Stimulated activated CD8-positive, alpha-beta memory T cell treated with anti-CD3 and anti-CD28 coated beads, Interleukin-15, amount 100 ng/mL, for 24 hours (primary cell): ENCODE measurements around the gene COL5A1.

Source experiments
- DNase-seq: peaks from one replicate; pipeline ENCODE4 v3.0.0-alpha.2; 2020; ENCODE audit warnings: low read depth

The COL5A1 gene

DNA sequence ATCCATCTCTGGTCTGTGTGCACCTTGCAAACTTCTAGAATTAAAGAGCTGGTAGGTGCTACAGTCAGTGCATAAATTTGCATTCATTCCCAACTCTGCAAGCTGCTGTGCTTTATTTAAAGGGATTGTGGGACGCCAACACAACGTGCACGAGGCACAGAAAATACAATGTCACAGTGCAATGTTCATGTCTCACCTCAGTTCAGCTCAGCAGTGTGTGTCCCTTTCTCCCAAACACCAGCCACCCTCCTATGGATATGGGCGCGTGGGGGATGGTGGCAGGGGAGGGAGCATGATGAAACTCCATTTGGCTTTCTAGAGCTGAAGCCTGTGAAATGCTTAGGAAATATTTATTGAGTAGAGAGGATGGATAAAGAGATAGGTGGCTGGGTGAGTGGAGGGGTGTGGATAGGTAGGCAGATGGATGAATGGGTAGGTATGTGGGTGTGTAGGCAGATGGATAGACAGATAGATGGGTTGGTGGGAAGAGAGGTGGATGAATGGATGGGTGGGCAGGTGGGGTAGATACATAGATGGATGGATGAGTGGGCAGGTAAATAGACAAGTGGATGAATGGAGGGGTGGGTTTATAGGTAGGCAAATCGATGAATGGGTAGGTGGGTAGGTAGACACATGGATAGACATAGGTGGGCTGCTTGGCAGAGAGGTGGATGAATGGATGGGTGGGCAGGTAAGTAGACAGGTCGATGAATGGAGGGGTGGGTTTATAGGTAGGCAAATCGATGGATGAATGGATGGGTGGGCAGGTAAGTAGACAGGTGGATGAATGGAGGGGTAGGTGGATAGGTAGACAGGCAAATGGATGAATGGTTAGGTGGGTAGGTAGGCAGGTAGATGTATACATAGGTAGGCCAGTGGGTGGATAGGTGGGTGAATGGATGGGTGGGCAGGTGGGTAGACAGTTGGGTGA is 146.3 kb downstream of the COL5A1 start:
- no peak for DNase-seq

DNA sequence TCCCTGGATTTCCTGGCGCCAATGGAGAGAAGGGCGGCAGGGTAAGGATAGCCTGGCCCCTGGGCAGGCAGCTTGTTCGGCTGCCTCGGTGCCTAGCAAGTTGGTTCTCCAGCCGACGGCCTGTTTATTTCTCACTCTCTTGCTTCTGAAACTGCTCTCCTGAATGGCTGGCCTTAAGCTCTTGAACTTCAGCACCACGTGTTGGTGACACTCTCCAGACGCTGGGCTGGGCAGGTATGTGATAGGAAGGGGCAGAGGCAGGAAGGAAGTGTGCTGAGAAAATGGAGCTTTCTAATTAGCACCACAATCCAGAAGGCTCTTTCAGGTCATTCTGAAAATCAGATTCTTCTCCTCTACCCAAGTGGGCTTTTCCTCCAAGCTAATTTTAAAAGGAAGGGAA is 147.6 kb downstream of the COL5A1 start:
- DNase-seq, result no peak

DNA sequence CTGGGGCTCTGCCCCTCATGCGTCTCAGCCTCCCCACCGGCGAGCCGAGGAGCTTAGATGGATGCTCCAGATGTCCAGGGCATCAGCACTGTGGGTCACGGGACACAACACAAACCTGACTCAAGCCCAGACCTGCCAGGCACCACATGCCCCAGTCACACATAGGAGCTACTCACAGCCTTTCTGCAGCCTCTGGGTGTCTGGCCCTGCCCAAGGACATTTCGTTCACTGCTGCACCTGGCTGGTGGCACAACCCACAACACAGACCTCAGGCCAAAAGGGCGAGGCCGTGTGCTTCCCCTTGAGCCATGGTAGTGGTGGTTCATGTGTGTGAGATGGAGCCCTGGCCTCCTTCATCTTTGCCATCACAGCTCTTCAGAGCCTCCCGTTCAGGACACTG is 149.4 kb downstream of the COL5A1 start:
- DNase-seq, result no peak

DNA sequence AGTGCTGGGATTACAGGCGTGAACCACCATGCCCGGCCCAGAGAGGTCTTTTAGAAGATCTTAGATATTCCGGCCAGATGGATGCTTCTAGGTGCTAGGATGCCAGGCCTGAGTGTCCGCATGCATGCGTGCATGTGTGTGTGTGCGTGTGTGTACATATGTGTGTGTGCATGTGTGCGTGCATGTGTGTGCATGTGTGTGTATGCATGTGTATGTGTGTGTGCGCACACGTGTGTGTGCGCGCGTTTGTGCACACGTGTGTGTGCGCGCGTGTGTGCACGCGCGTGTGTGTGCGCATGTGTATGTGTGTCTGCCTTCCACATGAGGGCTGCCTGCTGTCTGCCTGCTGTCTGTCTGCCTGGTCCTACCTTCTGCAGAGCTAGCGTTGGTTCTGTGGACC is 151.0 kb downstream of the COL5A1 start:
- no peak for DNase-seq

DNA sequence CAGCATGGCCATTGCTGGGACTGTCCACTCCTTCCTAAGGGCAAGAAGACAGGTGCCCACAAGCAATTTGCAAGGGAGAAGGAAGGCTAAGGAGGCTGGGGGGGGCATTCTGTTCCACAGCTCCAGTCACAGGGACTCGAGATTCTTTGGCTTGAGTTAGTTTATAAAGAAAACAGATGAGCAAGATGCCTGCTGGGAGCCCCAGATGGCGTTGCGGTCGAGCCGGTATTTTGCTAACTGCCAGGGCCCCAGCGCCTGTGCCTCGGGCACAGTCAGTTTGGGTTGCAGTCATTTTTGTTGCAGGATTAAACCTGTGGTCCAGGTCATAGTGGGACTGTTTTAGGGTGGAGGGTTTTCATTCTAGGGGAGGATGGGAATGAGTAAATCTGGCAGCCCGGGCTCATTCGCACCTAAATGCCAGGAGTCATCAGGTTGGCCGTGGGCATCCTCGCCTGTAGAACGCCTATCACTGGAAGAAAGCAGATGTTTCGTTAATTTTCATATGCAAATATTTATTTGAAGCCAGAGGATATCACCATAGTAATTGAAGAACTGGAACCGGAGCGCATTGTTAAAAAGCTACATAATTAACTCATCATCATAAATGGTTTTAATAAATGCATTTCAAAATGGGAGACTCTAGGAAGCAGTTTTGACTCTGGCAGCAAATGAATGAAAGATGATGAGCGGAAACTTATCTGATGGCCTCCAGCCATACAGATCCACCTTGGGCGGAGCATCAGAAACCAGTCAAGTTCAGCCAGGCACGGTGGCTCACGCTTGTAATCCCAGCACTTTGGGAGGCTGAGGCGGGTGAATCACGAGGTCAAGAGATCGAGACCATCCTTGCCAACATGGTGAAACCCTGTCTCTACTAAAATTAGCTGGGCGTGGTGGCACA is 151.9 kb downstream of the COL5A1 start:
- no peak for DNase-seq

DNA sequence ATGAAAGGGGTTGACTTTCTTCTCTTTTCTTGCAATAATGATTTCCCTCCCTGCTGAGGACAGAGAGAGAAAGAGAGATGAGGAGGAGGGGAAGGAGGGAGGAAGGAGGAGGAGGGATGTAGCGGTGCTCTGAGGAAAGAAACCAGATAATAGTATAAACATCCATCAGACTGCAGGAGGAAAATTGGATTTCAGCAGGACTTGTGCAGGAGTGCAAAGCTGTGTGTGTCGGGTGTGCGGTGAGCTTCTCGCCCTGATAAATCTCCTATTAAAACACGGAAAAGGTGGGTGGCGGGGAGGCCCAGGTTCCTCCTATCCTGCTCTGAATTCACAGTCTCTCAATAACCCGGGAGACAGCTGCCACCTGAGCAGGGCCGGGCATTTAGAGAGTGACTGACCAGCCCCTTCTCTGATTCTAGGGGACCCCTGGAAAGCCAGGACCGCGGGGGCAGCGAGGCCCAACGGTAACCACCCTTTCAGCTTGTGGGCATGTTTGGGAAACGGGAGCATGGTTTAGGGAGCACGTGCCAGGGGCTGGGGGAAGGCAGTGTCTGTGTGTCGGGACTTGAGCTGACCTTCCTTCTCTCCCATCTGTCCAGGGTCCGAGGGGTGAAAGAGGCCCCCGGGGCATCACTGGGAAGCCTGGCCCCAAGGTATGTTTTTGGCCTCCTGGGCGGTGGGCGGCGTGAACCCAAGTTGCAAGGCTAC is 153.2 kb downstream of the COL5A1 start:
- no peak for DNase-seq

DNA sequence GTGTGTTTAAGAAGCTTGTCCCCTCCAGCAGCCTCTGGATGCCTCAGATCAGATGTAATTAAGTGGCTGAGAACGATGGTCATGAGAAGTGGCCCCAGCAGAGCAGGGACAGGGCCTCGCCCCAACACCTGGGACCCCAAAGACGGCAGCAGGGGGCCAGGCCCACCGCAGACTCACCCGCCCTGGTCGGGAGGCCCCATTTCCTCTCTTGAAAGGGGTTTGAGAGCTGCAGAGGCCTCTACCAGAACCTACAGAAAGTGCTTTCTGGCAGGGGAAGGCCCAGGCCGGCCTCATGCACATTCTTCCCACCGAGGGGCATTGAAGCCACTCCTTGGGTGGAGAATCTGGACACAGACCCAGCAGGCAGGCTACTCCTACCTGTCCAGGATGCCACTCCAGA is 153.8 kb downstream of the COL5A1 start:
- no peak for DNase-seq

DNA sequence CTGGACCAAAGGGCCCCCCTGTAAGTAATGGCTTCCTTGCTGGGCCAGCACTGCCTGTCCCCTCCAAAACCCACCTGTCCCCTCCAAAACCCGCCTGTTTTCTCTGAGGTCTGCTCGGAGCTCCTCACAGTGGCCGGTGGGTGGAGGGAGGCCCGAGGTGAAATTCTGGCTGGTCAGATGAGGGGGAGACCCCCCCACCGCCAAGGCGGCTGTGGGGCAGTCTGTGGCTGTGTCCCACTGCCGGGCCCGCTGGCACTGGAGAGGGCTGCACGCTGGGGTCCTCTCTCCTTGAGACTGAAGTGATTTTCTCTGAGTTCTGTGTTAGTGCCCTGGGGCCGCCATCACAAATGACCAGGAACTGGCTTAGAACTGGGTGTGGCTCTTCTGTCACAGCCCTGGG is 155.3 kb downstream of the COL5A1 start:
- DNase-seq, result no peak

DNA sequence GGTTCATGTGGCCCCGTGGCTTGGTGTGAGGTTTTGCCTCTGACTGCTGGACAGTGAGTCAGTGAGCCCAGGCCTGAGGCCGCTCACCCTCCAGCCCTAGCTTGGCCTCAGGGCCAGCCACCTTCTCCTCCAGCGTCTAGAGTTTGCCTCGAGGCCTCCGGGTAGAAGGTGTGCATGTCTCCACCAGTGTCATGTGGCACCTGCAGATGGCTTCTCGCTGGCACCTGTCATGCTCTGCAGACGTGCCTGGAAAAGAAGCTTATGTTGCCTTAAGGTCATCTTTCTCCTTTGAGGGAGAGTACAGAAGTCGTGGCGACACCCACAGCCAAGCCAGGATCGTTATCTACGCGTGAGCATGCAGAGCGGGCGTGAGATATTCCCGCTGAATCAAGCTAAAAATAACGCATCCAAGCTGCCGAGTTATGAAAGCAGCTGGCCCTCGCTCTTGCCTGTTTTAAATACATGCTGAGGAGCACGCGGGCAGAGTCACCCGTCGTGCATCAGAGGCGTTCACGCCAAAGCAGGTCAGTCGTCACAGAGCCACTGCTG is 159.3 kb downstream of the COL5A1 start:
- no peak for DNase-seq

DNA sequence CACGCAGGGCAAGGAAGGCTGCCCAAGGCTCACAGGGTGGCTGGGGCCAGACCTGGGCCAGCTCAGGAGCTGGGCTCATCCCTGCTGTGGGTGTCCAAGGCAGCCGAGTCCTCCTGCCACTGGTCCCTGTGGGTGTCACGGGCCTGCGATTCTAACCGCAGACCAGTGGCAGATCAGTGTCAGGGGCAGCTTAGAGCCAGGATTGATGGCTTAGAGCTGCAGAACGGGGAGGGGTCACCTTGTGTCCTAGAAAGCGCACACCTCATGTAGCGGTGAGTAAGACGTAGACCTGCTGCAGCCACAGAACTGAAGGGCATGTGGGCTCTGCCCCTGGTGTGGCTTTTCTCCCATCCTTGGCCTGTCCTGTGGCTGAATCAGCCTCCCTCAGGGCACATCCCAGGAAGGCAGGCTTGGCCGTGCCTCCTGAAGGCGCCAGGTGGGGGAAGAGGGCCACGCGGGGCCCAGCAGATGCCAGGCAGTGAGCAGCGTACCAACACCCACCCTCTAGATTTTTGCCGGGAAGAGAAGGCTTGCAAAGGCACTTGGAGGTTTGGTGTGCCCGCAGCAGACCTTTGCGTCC is 160.7 kb downstream of the COL5A1 start:
- DNase-seq, result no peak

DNA sequence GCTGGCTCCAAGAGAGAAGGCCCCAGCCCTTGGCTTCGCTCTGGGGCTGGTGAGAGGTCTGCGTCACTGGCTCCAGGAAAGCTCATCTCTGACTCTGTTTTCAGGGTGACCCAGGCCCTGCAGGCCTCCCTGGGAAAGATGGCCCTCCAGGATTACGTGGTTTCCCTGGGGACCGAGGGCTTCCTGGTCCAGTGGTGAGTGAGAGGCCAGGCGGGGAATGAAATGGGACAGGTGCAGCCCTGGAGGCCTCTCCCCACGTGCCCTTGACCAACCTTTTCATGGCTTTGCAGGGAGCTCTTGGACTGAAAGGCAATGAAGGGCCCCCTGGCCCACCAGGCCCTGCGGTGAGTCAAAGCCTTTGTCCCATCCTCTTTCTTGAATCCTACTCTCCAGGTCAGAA is 163.3 kb downstream of the COL5A1 start:
- no peak for DNase-seq

DNA sequence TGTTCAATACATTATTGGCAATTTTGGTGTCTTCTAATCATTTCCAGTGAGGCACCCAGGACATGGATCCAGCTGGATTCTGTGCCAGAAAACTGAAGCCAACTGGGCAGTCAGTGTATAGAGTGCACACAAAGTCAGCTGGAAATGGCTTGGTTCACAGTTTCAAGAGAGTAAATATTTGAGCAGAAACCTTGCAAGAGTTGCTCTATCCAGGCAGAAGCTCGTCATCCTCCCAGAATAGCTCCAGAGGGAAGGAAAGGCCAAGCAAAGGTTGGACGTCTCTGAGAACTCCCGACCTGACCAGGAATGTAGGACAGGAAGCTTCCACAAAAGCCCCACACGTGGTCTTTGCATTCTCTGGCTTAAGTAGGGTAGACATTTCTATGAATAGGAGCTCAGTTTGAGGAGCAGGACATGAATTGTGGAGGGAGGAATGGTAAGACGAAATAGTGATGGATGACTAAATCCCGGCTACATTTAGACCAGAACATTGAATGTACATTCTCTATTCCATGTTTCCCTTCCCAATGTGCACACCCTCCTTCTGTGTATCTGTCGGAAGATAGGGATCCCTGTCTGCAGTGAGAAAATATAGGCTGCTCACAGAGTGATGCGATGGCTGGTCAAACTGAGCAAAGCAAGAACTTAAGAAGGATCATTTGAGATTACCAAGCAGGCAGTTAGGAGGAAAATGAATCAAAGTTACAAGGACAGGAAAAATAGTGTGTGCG is 166.3 kb downstream of the COL5A1 start:
- DNase-seq, result no peak

DNA sequence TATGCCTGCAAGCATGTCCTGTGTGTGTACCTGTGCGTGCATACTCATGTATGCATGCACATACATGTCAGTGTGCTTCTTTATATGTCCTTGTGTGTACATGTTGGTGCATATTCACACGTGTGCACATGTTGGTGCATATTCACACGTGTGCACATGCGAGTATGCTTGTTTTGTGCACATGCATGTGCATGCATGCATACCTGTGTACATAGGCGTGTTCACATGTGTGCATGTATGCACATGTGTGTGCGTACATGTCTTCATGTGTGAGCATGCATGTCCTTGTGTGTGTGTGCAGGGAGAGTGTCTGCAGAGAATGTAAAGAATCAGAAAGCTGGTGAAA is 166.8 kb downstream of the COL5A1 start:
- no peak for DNase-seq

DNA sequence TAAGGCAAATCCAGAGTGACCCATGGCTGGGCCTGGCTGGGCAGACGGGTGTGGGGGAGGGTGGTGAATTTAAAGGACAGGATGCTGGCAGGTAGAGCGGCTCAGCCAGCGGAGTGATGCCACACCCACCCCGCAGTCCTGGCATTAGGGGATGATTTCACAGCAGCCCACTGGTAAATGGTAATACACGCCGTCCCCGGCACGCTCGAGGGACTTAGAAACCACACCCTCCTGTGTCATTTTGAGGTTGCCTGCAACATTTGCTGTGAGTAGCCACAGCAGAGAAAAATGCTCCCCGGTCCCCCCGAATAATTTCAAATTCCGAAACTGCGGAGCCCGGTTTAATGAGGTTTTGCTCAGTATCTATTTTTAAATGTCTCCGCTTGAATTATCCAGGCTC is 167.7 kb downstream of the COL5A1 start:
- no peak for DNase-seq

DNA sequence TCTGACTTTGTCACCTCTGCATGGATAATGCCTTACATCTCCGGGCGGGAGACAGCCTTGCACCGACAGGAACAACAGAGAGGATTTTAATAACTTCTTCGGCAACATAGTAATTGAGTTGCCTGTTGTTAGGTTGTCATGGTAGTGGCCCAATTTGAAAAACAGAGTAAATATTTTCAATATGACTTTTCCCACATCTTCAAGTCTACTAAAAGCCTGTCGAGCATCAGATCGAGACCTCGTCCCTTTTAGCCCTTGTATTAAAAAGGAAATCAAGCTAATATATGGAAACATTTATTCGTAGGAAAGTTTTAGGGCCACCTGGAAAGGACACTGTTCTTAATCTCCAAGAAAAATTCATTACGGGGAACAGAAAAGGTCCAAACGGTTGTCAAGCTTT is 168.2 kb downstream of the COL5A1 start:
- DNase-seq, result no peak

DNA sequence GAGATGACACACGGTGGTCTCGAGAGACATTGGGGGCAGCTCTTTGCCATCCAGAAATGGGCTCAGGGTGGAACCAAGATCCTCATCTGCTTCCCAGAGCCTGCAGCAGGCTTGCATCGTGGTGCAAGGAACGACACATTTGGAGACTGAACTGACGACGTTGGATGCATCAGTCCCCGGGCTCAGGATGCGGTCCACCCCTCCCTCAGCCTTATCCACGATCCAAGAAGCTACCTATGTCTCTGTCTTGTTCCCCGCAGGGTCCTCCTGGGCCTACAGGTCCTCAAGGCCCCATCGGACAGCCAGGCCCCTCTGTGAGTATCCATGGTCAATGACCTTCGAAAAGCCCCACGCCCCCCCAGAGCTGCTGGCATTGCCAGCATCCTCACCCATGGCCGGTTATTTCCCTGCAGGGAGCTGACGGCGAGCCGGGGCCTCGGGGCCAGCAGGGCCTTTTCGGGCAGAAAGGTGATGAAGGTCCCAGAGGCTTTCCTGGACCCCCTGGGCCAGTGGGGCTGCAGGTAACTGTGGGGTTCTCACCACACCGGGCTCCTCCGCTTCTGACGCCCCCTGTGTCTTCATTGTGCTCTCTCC is 169.6 kb downstream of the COL5A1 start:
- DNase-seq, result no peak

DNA sequence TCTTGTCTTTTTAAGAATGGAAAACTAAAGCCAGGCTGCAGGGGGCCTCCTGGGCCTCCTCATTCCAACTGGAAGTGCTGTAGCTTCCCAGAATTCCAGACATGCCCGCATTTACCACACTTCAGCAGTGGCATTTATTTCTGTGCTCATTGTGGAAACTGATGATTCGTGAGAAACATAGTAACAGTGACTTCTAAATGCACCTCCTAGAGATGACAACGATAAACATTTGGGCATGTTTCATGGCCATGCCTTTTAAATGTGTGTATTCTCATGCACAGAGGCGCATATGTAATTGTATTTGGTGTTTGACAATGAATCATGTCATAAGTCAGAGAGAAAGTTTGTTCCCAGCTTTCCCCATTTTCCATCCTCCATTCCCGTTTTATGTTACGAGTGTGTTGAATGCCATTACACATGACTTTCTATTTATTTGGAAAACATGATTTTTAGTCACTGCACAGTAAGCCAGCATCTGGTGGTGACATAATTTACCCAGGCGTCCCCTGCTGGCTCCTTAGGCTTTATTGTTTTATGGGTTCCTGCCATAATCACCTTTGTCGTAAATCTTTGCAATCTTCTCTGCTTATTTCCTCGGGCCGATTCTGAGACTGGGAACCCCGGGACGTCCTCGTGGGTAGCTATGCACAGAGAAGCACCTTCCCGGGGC is 170.2 kb downstream of the COL5A1 start:
- DNase-seq, result no peak

DNA sequence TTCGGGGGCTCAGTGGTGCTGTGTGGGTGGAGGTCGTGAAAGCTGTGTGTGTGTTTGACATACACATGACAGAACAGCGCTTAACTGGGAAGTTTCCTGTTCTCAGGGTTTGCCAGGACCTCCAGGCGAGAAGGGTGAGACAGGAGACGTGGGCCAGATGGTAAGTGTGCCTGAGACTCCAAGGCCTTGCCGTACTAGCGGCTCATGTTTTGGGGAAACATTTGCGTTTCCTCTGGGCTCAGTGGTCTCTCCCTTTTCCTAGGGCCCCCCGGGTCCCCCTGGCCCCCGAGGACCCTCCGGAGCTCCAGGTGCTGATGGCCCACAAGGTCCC is 170.7 kb downstream of the COL5A1 start:
- DNase-seq, result no peak

DNA sequence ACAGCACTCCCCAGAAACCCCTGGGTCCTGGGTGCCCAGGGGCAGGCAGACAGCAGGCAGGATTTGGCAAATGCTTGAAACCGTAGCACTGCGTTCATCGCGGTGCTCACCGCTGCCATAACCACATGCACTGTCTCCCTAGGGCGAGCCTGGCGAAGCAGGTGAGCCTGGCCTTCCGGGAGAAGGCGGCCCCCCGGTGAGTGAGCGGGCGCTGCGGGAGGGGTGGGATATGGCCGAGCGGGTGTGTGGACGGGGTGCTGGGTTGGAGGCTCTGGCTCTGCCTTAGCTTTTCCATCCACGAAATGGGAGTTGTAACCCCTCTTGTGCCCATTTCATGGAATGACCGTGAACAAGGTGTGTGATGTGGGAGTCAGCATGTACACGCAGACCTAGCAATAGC is 172.2 kb downstream of the COL5A1 start:
- no peak for DNase-seq

DNA sequence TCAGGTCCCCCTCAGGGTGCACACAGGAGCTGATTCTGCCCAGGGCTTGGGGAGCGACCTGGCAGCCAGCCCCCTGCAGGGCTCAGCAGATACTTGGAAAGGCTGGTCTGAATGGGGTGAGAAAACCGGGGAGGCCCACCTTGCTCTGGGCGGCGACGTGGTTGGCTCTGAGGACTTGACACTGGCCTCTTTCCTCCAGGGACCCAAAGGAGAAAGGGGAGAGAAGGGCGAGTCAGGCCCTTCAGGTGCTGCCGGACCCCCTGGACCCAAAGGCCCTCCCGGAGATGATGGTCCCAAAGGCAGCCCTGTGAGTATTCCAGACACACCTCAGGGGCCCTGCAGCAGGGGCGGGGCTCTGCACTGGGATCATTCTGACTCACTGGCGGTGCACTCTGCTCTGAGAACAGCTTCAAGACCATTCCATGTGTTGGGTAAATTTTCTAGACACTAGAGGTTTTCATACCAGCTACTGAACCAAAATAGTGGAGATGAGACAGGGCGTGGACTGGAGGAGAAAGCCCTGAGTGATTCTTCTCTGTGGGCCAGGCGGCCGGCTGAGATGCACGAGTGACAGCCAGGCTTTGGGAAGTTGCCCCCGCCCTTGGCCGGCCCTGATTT is 173.1 kb downstream of the COL5A1 start:
- no peak for DNase-seq
